K562 (cell line): Measurements from ENCODE around the gene LRIF1. TPM values are rescaled to one million over a fixed set of nuclear protein-coding genes. Genes with fewer than 3 reads are reported as not detected.

ENCODE experiments used
- ATAC-seq: fragments of 200-7000 bp; cut with Tn5 transposase; 3 replicates; pipeline ENCODE4 v1.9.1; 2020; ENCODE audit warnings: moderate library complexity
- BruUV-seq: library from RNA; stranded (reverse); fragments of 400-500 nt; replicated peaks from 2 replicates; lab custom pipeline; 2021; lab: Mats Ljungman, UMichigan
- CTCF ChIA-PET: fragments of 300-600 bp; formaldehyde crosslinking; extraction: SDS; loops from one replicate; lab custom pipeline; 2021; ENCODE audit warnings: low intra/inter-chr PET ratio; lab: Yijun Ruan, JAX
- POLR2A ChIA-PET: fragments of 300-600, 350-650 bp; sonication (Branson Sonifier 250); formaldehyde crosslinking; extraction: SDS; loops from one replicate; lab custom pipeline; 2021; ENCODE audit warnings: antibody characterized with exemption, inconsistent platforms; lab: Yijun Ruan, JAX
- DNase-seq, 4 experiments: peaks; one replicate each; pipeline versions ENCODE4 v3.0.0 to v3.0.0-alpha.2; 2011 to 2018; ENCODE audit warnings: low spot score in 3 of 4, mixed read lengths in 3 of 4; ENCODE audit errors: extremely low read depth in 1 of 4
- FAIRE-seq: peaks from 2 replicates; lab custom pipeline; 2011; peaks lifted over from hg19 to GRCh38; lab: Jason Lieb, UNC
- H2AFZ ChIP-seq: 2 replicates; pipeline ENCODE4 v1.6.0; 2011; ENCODE audit warnings: low read depth, low read length, control low read depth, inconsistent platforms
- H3K27ac ChIP-seq: fragments of 200-600 bp; 3 replicates; pipeline ENCODE4 v1.8.0; 2011; ENCODE audit warnings: low read depth, mild to moderate bottlenecking, control low read depth, inconsistent platforms, low read length, moderate library complexity, mixed read lengths; ENCODE audit errors: extremely low read depth
- H3K27me3 ChIP-seq, 2 experiments: fragments of 300-600 bp in 1 of 2; 2 replicates in 1 of 2; 3 replicates in 1 of 2; pipeline versions ENCODE4 v1.6.0 to v1.8.0; 2011; ENCODE audit warnings: inconsistent platforms in 2 of 2, low read length in 2 of 2, mild to moderate bottlenecking in 1 of 2, mixed read lengths in 1 of 2, moderate library complexity in 1 of 2; ENCODE audit not compliant: control insufficient read depth in 2 of 2, insufficient read depth in 2 of 2
- H3K36me3 ChIP-seq: fragments of 300-600 bp; 3 replicates; pipeline ENCODE4 v1.8.0; 2011; ENCODE audit warnings: mild to moderate bottlenecking, low read length, inconsistent platforms; ENCODE audit not compliant: control insufficient read depth, insufficient read depth
- H3K4me1 ChIP-seq, 2 experiments: fragments of 200-600 bp in 1 of 2; replicated peaks in 1 of 2; 2 replicates in 1 of 2; 3 replicates in 1 of 2; pipeline versions ENCODE4 v1.5.1 to v1.8.0; 2011; ENCODE audit warnings: inconsistent platforms in 2 of 2, low read length in 2 of 2, mild to moderate bottlenecking in 1 of 2, mixed read lengths in 1 of 2, moderate library complexity in 1 of 2; ENCODE audit not compliant: control insufficient read depth in 2 of 2, insufficient read depth in 2 of 2
- H3K4me2 ChIP-seq: 2 replicates; pipeline ENCODE4 v1.6.1; 2011; ENCODE audit warnings: low read length, control low read depth, inconsistent platforms, mixed read lengths; ENCODE audit not compliant: insufficient read depth
- H3K4me3 ChIP-seq: fragments of 200-600 bp; sonication (generic), shearing (Covaris generic); 2 replicates; pipeline ENCODE4 v1.5.1; 2016; ENCODE audit warnings: control low read depth, inconsistent platforms
- H3K79me2 ChIP-seq: fragments of 200-600 bp; 3 replicates; pipeline ENCODE4 v1.8.0; 2011; ENCODE audit warnings: low read length, inconsistent platforms; ENCODE audit not compliant: control insufficient read depth, insufficient read depth
- H3K9ac ChIP-seq, 2 experiments: 2 replicates each; pipeline versions ENCODE4 v1.6.0 to v1.6.1; 2011; ENCODE audit warnings: low read depth in 2 of 2, low read length in 2 of 2, control low read depth in 1 of 2, inconsistent platforms in 1 of 2, mild to moderate bottlenecking in 1 of 2, mixed read lengths in 1 of 2; ENCODE audit not compliant: insufficient read depth in 1 of 2
- H3K9me1 ChIP-seq: one replicate; pipeline ENCODE4 v1.6.0; 2011; ENCODE audit warnings: inconsistent platforms, mild to moderate bottlenecking, low read length, moderate library complexity; ENCODE audit not compliant: control insufficient read depth, insufficient read depth
- H3K9me3 ChIP-seq: replicated peaks from 2 replicates; pipeline ENCODE4 v1.5.1; 2011; ENCODE audit warnings: low read depth, low read length, inconsistent platforms; ENCODE audit not compliant: control insufficient read depth, insufficient read depth
- H4K20me1 ChIP-seq: replicated peaks from 2 replicates; pipeline ENCODE4 v1.6.1; 2011; ENCODE audit warnings: low read length, inconsistent platforms, mixed read lengths; ENCODE audit not compliant: control insufficient read depth, insufficient read depth
- ATF7 ChIP-seq: fragments of 450-650 bp; IDR thresholded peaks from 2 replicates; pipeline ENCODE4 v1.7.1; 2014; ENCODE audit warnings: mild to moderate bottlenecking, moderate library complexity
- ETS1 ChIP-seq: conservative IDR thresholded peaks from 2 replicates; pipeline ENCODE4 v1.6.1; 2011; ENCODE audit warnings: low read depth, mild to moderate bottlenecking, low read length; ENCODE audit not compliant: control insufficient read depth
- FOXK1 ChIP-seq: sonication (generic); formaldehyde crosslinking; IDR thresholded peaks from 2 replicates; pipeline ENCODE4 v1.8.0; 2022; ENCODE audit warnings: missing genetic modification reagents, mild to moderate bottlenecking, borderline replicate concordance
- GATA2 ChIP-seq: sonication (generic); formaldehyde crosslinking; IDR thresholded peaks from 2 replicates; pipeline ENCODE4 v1.4.0; 2020; ENCODE audit warnings: mild to moderate bottlenecking, missing genetic modification reagents
- GTF2A2 ChIP-seq: IDR thresholded peaks from 2 replicates; pipeline ENCODE4 v1.6.1; 2016; ENCODE audit warnings: mild to moderate bottlenecking, missing genetic modification characterization, missing compliant biosample characterization
- HMGXB4 ChIP-seq: sonication (generic); formaldehyde crosslinking; IDR thresholded peaks from 2 replicates; pipeline ENCODE4 v1.8.1; 2023; ENCODE audit warnings: mild to moderate bottlenecking, missing genetic modification reagents
- KDM1A ChIP-seq, 2 experiments: fragments of 450-650 bp; IDR thresholded peaks; 2 replicates each; pipeline ENCODE4 v1.6.1; 2016; ENCODE audit warnings: mild to moderate bottlenecking in 2 of 2
- MTA1 ChIP-seq: fragments of 450-650 bp; IDR thresholded peaks from 2 replicates; pipeline ENCODE4 v1.6.1; 2017; ENCODE audit warnings: borderline replicate concordance
- NBN ChIP-seq: fragments of 450-650 bp; IDR thresholded peaks from 2 replicates; pipeline ENCODE4 v1.6.1; 2016; ENCODE audit warnings: low read depth, mild to moderate bottlenecking
- NFIC ChIP-seq: fragments of 450-650 bp; IDR thresholded peaks from 2 replicates; pipeline ENCODE4 v1.6.1; 2017; ENCODE audit warnings: mild to moderate bottlenecking, inconsistent platforms
- SMARCE1 ChIP-seq: fragments of 450-650 bp; IDR thresholded peaks from 2 replicates; pipeline ENCODE4 v1.7.1; 2016; ENCODE audit warnings: mild to moderate bottlenecking
- TAF1 ChIP-seq: IDR thresholded peaks from 2 replicates; pipeline ENCODE4 v1.6.1; 2011; ENCODE audit warnings: mild to moderate bottlenecking, low read length, moderate library complexity; ENCODE audit not compliant: insufficient read depth, control insufficient read depth, severe bottlenecking; ENCODE audit errors: extremely low read depth
- TCF3 ChIP-seq: sonication (generic); formaldehyde crosslinking; IDR thresholded peaks from 2 replicates; pipeline ENCODE4 v1.4.0; 2020; ENCODE audit warnings: mild to moderate bottlenecking, missing genetic modification reagents
- ZEB2 ChIP-seq: fragments of 450-650 bp; IDR thresholded peaks from 2 replicates; pipeline ENCODE4 v1.6.1; 2016
- ZNF551 ChIP-seq: fragments of 250-450 bp; sonication (Bioruptor Pico); IDR thresholded peaks from 2 replicates; pipeline ENCODE4 v1.5.0; 2021; ENCODE audit warnings: mild to moderate bottlenecking, moderate library complexity
- ZNF696 ChIP-seq: fragments of 250-450 bp; sonication (Bioruptor Pico); conservative IDR thresholded peaks from 2 replicates; pipeline ENCODE4 v1.4.0; 2020; ENCODE audit warnings: mild to moderate bottlenecking, moderate library complexity
- WGBS: fragments of 100-300 bp; shearing (Covaris generic); methylation state at CpG from one replicate; pipeline ENCODE4 v1.1.6; 2016; ENCODE audit warnings: low coverage, mixed read lengths; ENCODE audit not compliant: insufficient coverage; ENCODE audit errors: missing lambda C conversion rate; 5-methylcytosine and 5-hydroxymethylcytosine counted together
- in situ Hi-C: fragments of 300-500 bp; cut with MboI; formaldehyde crosslinking; loops from 4 replicates; pipeline ENCODE4 v1.15.0; 2018; ENCODE audit warnings: inconsistent platforms, mixed read lengths
- intact Hi-C: fragments of 100-400 bp; cut with micrococcal nuclease; formaldehyde crosslinking; loops from 2 replicates; pipeline ENCODE4 v1.14.2; 2022
- polyA plus RNA-seq, 8 experiments: library from polyadenylated mRNA; depleted of rRNA in 4 of 8; stranded (reverse) in 5 of 8; unstranded in 3 of 8; fragments of >200 nt; fragmentation: Nextera tagmentation in 2 of 8; fragmentation: Illumina TruSeq in 1 of 8; extraction: Ambion mirVana in 2 of 8; extraction: Trizol in 1 of 8; gene quantifications; 2 replicates each; pipeline versions ENCODE4 v1.2.1 to v1.2.3, GENCODE V29; 2011 to 2014; ENCODE audit warnings: inconsistent platforms in 1 of 8, missing spikeins in 1 of 8
- total RNA-seq, 7 experiments: library from RNA; depleted of rRNA in 6 of 7; stranded (reverse); fragments of >200 nt in 6 of 7; fragmentation: Illumina TruSeq in 2 of 7; extraction: Trizol in 2 of 7; gene quantifications; 2 replicates each; pipeline versions ENCODE4 v1.2.1 to v1.2.3, GENCODE V29; 2011 to 2021; ENCODE audit warnings: low replicate concordance in 1 of 7

LRIF1 gene
- total and polyA plus RNA-seq, 9 of the 15 experiments (the other 6 are each of a cell fraction or from before 2014, with no cell fraction given), result 35.6 to 88.8 (median 74.1) TPM

GRCh38 chr1:110918016-110918415 is 45.7 kb downstream of the LRIF1 start (continued):
- TF ChIP-seq ATF7 (no peak), MTA1 (0 out of 2 replicates have a peak, but pooled peaks have one; percentile 27), FOXK1 (CRISPR knock-in tag) (no peak), GTF2A2 (no peak), ZEB2 (peak; percentile 52; the same call in 1 of the 2 replicates)

- 0 out of 2 replicates have a peak overlapping the region, but pooled peaks have one; percentile 2 for H3K4me3 ChIP-seq
- no TSS peak for BruUV-seq
- TF ChIP-seq ZNF696 (CRISPR knock-in tag) (0 out of 2 replicates have a peak, but pooled peaks have one; percentile 67), TAF1 (peak; percentile 50), NFIC (peak; percentile 42; the same call in 1 of the 2 replicates), KDM1A (IDR thresholded peaks at IDR 0.05) (peak; percentile 8 to 57; a peak in 2 of 4 replicates), GATA2 (CRISPR knock-in tag) (peak; percentile 87), ZNF551 (CRISPR knock-in tag) (no peak), NBN (peak; percentile 36; the same call in 1 of the 2 replicates), ATF7 (peak; percentile 69), TCF3 (peak; percentile 42; the same call in 1 of the 2 replicates), SMARCE1 (peak; percentile 94), HMGXB4 (no peak), ETS1 (no peak)
Measured at GRCh38 chr1:110916669-110917306, 46.9 kb downstream of the LRIF1 start.

More at GRCh38 chr1:110916669-110917306, 46.9 kb downstream of the LRIF1 start:
- ChIA-PET CTCF (no interaction called here), POLR2A (interaction anchor here (0.9 to 1.2 kb wide), 4 partner anchors 8 to 48 kb away, joined by 3 to 8 read pairs (median 3); no protein-coding TSS in a partner anchor)
- H3K36me3 ChIP-seq, result no peaks in the 10 kb centered on the region
- no peaks in the 10 kb centered on the region for H4K20me1 ChIP-seq
- H3K27me3 ChIP-seq, result no peaks in the 10 kb centered on the region
- H3K27ac ChIP-seq, result peak overlapping the region; percentile 88
- ATAC-seq (peak; percentile 96), FAIRE-seq (peak; percentile 98), DNase-seq (peak; percentile 72 to 94 (median 80))
- peaks cover 5 to 23% of the 10 kb centered on the region in 2 experiments; a peak in 4 of 5 replicates for H3K4me1 ChIP-seq
- in situ Hi-C loops (no loop called here), intact Hi-C loops (loop anchor here (2.0 kb wide), 1 partner anchor 46 kb away; the partner anchor contains the start of gene LRIF1)
- 0% methylated on average over 2 of the region's 2 CpGs for WGBS
- peak overlapping the region; percentile 82 for H3K4me2 ChIP-seq
- H3K9ac ChIP-seq, result peak overlapping the region; percentile 58 to 75; a peak in 3 of 4 replicates
- no peaks in the 10 kb centered on the region for H3K9me1 ChIP-seq
- no peaks in the 10 kb centered on the region for H3K79me2 ChIP-seq
- peaks cover 5% of the 10 kb centered on the region; the same call in 1 of the 2 replicates for H3K9me3 ChIP-seq
- peak overlapping the region; percentile 85 for H2AFZ ChIP-seq
